CD4-positive, alpha-beta T cell treated with Interleukin-1 beta for 1 hour (primary cell): ENCODE results near the gene PKD2L1.

ENCODE experiments used
- DNase-seq, 2 donors: peaks; one replicate each; pipeline ENCODE4 v3.0.0-alpha.2; 2020 to 2022

PKD2L1 gene

GRCh38 chr10:100356067-100357017 lies 26.3 kb upstream of the PKD2L1 start:
- DNase-seq = no peak

- DNase-seq = no peak
Observed at GRCh38 chr10:100355086-100355485, 25.1 kb upstream of the PKD2L1 start.

GRCh38 chr10:100353770-100354485 lies 23.9 kb upstream of the PKD2L1 start:
- no peak for DNase-seq

GRCh38 chr10:100350914-100351485 lies 21.0 kb upstream of the PKD2L1 start:
- no peak for DNase-seq

- DNase-seq = no peak
Observed at GRCh38 chr10:100349672-100350071, 19.6 kb upstream of the PKD2L1 start.

GRCh38 chr10:100349087-100349486 lies 19.1 kb upstream of the PKD2L1 start:
- no peak for DNase-seq

- DNase-seq = no peak
Observed at GRCh38 chr10:100348389-100348927, 18.4 kb upstream of the PKD2L1 start.

GRCh38 chr10:100347568-100348195 lies 17.7 kb upstream of the PKD2L1 start:
- no peak for DNase-seq

- DNase-seq = peak; percentile 83 to 88
Observed at GRCh38 chr10:100346765-100347567, 16.9 kb upstream of the PKD2L1 start, which contains the start of gene SCD. Gene SCD (plus strand): TSS chr10:100347233. CDS start chr10:100347505, 272 bp downstream.

GRCh38 chr10:100346351-100346764 lies 16.3 kb upstream of the PKD2L1 start:
- peak; percentile 56 to 73 for DNase-seq

- DNase-seq = no peak
Observed at GRCh38 chr10:100345570-100346330, 15.7 kb upstream of the PKD2L1 start.

- DNase-seq = no peak
Observed at GRCh38 chr10:100344241-100344788, 14.3 kb upstream of the PKD2L1 start.

- no peak for DNase-seq
Observed at GRCh38 chr10:100342627-100342972, 12.6 kb upstream of the PKD2L1 start.

- DNase-seq = peak; percentile 45
Observed at GRCh38 chr10:100341953-100342626, 12.1 kb upstream of the PKD2L1 start.

GRCh38 chr10:100340948-100341847 lies 11.2 kb upstream of the PKD2L1 start:
- DNase-seq = no peak

GRCh38 chr10:100339236-100339635 lies 9.2 kb upstream of the PKD2L1 start:
- DNase-seq = peak in 1 of 2 donors; percentile 40

GRCh38 chr10:100338434-100339036 lies 8.5 kb upstream of the PKD2L1 start:
- peak; percentile 75 to 79 for DNase-seq

GRCh38 chr10:100334762-100335161 lies 4.7 kb upstream of the PKD2L1 start:
- no peak for DNase-seq
